Dermis blood vessel endothelial cell (primary cell): ENCODE measurements around the gene WSCD2. TPM values are rescaled to one million over a fixed set of nuclear protein-coding genes. Genes with fewer than 3 reads are reported as not detected.

Experiments used
- DNase-seq: peaks from one replicate; pipeline ENCODE4 v3.0.0; 2010
- total RNA-seq: library from RNA; depleted of rRNA; stranded (reverse); fragments of >200 nt; gene quantifications from 2 replicates; pipeline ENCODE4 v1.2.3, GENCODE V29; 2014

The WSCD2 gene
- total RNA-seq, 1 donor from 2014 or later = not detected

DNA sequence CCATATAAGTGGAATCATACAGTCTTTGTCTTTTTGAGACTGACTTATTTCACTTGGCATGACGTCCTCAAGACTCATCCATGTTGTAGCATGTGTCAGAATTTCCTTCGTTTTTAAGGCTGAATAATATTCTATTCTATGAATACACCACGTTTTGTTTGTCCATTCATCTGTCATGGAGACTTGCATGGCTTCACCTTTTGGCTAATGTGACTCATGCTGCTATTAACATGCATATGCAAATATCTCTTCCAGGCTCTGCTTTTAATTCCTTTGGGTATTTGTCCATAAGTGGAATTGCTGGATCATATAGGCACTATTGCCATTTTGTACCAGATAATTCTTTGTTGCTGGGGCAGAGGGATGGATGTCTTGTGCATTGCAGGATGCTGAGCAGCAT, 19.6 kb upstream of the WSCD2 start:
- no peak for DNase-seq

DNA sequence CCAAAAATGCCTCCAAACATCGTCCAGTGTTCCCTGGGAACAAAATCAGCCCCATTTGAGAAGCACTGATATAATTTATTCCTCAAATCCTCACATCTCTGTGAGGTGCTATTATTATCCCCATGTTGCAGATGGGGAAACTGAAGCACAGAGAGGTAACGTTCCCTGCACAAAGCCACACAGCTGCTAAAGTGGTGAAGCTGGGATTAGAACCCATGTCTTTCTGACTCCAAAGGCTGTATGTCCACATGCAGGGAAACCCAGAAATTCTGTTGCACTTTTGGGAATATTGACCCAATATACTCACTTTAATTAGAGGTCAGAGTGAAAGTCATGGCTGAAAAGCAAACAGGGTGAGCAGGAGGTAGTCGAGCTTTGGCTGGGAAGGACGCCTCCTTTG, 19.1 kb upstream of the WSCD2 start:
- DNase-seq = no peak

DNA sequence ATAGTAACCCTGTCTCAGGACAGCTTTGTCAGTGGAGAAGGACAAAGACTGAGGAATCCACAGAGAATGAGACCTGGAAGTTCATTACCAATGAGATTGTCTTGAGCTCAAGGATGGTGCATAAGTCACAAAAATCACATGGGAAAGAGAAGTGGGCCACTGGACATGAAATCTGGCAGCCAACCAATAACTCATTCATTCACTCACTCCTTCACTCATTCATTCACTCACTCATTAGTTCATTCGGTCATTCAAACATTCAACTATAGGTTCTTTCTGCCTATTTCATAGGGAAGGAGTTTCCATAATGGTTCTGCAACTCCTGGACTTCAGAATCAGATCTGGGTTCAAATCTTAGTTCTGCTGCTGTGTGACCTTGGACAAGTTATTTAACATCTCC, 18.2 kb upstream of the WSCD2 start:
- DNase-seq = no peak

GRCh38 chr12:108112832-108113556, 16.1 kb upstream of the WSCD2 start:
- no peak for DNase-seq

DNA sequence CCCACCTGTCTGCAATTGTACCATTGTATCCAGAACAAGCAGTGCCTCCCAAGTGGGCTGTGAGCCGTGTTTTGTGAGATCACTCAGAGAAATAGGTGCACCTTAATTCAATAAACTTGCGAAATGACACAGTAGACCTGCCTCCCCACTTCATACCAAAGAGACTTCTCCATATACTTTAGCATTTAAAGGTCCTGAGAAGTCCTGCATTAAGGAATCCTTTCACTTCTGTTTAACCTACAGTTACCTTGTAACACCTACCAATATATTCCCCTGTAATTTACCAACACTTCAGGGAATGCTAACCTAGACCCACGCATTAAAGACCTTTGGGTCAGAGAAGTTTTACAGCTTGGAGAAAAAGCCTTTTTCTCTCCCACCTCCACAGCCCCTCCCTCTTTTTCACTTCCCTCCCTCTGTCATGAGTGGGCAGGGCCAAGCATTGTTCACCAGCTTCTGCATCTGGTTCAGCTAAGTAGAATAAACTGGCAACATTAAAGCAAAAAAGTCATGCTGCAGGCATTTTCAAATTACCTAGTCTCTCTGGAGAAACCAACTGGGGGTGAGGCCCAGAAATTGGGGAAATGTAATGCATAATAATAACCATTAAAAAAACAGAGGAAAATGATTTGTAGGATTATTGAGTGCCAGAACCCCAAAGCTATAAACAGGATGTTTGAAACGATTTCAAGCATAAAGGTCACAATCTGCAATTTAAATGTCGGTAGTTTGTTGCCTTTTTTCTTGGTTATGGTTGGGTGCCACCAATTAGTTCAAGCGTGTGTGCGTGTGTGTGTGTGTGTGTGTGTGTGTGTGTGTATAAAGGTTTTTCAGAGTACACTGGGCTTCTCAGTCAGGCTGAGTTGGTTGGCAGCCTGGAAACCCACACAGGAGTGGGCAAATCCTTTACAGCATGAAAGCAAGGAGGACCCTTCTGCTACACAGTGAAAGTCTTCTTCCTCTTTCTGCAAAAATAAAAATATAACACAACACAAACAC, 13.7 kb upstream of the WSCD2 start:
- DNase-seq = no peak

GRCh38 chr12:108116254-108116653, 12.8 kb upstream of the WSCD2 start:
- DNase-seq = no peak

DNA sequence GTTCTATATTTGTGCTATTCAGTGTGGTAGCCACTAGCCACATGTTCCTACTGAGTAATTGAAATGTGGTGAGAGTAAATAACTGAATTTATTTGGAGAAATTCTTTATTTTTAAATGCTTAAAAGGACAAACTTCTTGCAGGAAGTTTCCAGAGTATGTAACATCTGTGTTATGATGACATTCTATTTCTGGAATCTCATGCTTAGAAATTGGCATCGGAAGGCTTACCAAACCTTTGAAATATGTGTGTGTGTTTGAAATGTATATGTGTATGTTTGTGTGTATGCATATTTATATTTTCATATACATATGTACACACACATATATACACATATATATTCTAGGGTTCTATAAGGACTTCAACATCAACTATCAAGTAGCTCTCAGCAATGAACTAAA, 12.4 kb upstream of the WSCD2 start:
- DNase-seq = no peak

DNA sequence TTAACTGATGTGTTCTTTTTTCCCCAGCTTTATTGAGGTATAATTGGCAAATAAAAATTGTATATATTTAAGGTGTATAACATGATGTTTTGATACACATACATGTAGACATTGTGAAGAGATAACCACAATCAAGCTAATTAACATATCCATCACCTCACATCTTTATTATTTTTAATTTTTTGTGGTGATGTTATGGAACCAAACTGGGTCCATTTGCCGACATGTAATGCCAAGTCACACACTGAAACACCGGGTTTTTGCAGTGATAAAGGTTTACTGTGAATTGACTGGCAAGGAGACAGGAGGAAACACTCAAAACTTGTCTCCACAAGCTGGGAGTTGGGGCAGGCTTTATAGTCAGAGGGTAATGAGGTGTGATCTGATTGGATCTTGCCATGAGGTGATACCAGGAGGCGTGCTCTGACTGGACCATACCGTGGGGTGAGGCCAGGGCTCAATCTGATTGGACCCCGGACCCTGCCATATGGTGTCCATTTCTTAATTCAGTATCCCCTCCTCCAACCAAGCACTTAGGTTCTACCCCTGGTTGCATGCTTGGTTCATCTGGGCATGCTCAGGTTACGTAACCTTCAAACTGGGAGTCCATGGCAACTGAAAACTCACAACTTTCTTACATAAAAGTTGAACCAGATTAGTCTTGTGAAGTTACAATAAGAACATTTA, 11.8 kb upstream of the WSCD2 start:
- DNase-seq = no peak

GRCh38 chr12:108117902-108118301, 11.2 kb upstream of the WSCD2 start:
- no peak for DNase-seq

DNA sequence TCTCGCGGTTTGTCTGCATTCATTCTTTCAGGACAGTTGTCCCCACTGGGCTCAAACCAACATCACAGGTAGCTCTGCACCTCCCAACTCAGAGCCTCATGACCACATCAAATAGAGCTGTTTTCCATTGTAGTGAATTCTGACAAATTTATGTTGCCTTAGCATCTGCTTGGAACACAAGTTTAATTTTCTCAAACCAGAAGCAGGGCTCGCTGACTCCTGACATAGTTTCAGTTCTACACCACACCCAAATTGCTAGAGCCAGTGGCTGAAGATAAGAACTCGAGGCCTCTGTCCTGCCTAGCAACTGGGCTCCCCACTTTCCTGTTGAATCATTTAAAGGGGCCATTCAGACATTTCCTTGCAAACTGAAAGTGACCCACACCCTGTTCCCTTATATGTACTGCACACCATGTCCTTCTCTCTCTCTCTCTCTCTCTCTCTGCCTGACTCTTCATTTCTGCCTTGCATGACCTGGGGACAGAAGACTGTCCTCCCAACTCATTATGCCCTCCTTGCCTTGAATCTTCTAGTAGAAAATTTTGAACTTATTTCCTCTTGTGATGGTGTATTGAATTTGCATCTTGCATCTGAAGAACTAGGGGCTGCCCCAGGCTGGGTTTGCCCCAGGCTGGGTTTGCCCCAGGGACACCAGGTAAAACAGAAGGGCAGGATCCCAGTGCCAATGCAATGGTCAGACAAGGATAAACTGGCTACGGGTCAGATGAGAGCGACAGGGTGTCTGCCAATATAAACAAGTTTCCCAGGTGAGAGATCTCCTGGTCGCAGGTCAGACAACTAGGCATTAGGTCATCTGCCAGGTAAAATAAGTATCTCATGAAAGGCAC, 9.7 kb upstream of the WSCD2 start:
- DNase-seq = no peak

GRCh38 chr12:108119974-108120862, 8.9 kb upstream of the WSCD2 start:
- no peak for DNase-seq

DNA sequence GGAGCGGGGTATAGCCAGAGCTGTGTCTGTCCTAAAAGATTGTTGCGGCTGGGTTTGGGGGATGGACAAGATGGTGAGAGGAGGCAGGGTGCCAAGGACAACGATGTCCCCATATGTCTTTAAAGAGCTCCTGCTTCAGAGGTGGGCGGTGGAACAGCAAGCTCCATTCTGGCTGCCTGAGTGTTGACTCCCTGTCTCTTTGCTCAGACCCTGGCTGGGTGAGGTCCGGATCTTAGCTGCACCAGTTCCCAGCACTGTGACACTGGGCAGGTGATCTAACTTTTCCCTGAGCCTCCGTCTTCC, 8.3 kb upstream of the WSCD2 start:
- no peak for DNase-seq

DNA sequence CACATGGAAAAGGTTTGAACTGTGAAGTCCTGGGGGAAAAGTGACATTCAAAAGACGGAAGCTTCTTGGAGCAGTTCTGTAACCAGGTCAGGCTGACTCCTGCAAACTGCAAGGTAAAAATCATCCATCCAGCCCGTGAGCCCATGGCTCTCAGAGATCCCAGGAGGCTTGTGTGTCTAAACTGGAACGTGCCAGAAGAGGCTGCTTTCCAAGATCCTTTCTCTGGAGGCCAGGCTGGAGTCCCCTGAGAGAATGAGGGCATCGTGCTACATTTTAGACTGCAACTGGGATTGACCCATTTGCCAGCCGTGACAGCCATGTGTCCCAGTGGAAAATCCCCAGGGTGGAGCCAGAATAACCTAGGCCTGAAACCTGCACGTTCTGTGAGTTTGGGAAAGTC, 7.8 kb upstream of the WSCD2 start:
- no peak for DNase-seq

DNA sequence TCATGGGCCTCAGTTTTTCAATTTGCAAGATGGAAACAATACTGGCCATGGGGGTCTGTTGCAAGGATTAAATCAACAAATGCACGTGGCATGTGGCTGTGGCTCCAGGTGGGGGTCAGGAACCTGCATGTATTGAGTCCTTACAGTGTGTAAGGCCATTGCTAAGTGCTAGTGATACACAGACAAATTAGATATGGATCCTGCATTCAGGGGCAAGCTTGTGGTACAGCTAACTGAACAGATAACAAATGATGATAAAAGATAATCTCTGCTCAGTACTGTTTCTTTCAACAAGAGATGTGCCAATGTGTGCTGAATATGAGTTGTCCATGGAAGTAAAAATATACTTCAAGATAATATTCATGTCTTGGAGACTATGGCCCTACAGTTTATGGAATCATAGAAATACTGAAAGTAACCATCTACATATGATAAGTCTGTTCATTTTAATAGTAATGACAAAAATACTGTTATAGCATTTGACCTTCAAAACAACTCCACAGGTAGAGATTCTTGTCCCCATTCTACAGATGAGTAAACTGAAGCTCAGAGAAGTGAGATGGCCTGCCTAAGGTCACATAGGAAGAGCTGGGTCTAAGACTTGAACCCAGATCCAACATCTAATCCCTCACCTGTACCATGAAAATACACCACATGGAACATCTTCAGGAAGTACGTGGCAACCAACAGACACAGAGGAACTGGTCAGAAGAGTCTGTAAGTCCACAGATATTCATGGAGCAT, 7.2 kb upstream of the WSCD2 start:
- DNase-seq = no peak

DNA sequence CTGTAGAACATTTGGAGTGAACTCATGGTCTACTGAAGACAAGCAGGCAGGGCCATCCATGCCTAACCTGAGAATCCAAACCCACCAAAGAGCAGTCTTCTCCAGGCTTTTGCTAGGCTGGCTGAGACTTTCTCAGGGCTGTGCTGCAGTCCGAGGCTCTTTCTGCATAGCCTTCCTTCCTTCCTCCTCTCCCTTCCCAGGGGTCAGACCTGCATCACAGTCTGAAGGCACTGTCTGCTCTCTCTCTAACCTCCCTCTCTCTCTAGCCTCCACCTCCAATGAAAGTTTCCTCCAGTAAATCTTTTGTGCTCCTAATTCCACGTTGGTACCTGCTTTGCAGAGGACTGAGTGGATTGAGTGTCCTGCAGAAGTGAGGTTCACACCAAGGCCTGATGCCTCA, 6.4 kb upstream of the WSCD2 start:
- no peak for DNase-seq

GRCh38 chr12:108123402-108123801, 5.7 kb upstream of the WSCD2 start:
- no peak for DNase-seq

DNA sequence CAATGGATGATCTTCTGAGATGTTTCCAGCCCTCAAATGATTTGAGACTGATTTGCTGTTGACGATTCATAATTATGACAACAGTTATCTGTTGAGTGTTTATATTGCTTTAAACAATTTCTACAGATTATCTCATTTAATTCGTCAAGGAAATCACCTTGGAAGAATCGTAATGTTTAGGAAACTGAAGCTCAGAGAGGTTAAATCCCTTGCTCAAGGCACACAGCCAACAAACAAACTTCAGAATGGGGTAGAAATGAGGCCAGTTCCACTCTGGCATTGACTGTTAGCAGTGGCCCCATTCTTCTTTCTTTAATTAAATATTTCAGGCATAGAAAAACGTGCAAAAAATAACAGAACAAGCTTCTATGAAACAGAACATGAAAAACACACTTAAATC, 4.0 kb upstream of the WSCD2 start:
- no peak for DNase-seq

DNA sequence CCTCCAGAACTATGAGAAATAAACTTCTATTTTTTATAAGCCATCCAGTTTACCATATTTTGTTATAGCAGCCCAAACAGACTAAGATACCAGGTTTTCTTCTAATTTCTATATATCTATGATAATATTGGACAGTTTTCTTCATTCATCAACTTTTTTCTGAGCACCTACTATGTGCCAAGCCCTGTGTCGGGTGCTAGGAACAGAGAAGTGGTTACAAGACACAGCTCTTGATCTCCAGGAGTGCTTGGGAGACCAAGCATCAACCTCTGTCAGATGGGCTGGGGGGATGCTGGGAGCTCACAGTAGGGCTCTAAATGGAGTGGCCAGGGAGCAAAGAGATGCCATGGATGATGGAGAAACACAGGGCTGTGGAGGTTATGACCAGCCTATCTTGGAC, 2.9 kb upstream of the WSCD2 start:
- no peak for DNase-seq

GRCh38 chr12:108126990-108127501, 2.0 kb upstream of the WSCD2 start:
- DNase-seq = no peak

- DNase-seq = no peak
These were observed 1.4 kb upstream of the WSCD2 start for GRCh38 chr12:108127654-108128053.
